GM12875 (cell line): ENCODE measurements around the gene CCDC116.
A peak's percentile ranks its signal among the peaks of the same experiment; 100 is the strongest.
"Not testable (repeated sequence)": the region's sequence is repeated elsewhere in the genome, so short reads cannot be mapped to it uniquely, and the experiment has no call there.

ENCODE experiments used
- H3K4me3 ChIP-seq: one replicate; pipeline ENCODE4 v1.5.1; 2011; ENCODE audit warnings: low read depth, low read length, control low read depth
- TF ChIP-seq, protein P1 (sequence below): IDR thresholded peaks from 2 replicates; pipeline ENCODE4 v1.5.1; 2011; ENCODE audit warnings: low read depth, mild to moderate bottlenecking, control low read depth, inconsistent platforms, low read length, moderate library complexity, borderline replicate concordance; ENCODE audit not compliant: insufficient read depth

CCDC116 gene

DNA sequence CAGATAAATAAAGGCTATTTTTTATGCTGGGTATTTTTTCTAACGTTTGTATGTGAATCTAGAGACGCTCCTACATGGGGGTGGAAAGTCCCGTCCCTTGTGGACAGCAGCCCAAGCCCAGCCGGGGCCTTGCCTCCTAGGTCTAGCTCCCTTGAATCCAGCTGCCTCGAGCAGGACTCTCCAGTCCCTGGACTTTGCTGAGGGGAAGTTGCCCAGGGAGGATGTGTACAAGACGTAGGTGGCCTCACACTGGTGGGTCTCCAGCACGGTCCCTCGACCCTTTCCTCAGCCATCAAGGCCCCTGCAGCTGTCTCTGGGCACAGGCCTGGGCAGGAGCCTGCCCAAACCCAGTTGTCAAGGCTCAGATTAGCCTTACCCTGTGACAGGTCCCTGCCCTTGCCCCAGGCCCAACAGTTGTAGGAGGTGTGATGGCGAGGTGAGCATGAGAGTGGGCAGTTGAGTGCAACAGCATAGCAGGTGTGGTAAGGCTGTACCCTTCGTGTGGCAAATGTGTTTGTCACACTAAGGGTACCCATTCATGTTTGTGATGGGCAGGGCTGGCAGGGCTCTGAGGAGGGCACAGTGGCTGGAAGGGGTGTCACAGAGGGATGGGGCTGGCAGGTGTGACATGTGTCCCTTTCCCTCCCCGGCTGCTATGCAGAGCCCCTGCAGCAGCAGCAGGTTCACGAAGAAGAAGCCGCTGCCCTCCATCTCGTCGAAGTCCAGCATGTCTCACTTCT lies 3.4 kb downstream of the CCDC116 start:
- H3K4me3 ChIP-seq: no peak overlapping the region
- TF ChIP-seq, protein P1, sequence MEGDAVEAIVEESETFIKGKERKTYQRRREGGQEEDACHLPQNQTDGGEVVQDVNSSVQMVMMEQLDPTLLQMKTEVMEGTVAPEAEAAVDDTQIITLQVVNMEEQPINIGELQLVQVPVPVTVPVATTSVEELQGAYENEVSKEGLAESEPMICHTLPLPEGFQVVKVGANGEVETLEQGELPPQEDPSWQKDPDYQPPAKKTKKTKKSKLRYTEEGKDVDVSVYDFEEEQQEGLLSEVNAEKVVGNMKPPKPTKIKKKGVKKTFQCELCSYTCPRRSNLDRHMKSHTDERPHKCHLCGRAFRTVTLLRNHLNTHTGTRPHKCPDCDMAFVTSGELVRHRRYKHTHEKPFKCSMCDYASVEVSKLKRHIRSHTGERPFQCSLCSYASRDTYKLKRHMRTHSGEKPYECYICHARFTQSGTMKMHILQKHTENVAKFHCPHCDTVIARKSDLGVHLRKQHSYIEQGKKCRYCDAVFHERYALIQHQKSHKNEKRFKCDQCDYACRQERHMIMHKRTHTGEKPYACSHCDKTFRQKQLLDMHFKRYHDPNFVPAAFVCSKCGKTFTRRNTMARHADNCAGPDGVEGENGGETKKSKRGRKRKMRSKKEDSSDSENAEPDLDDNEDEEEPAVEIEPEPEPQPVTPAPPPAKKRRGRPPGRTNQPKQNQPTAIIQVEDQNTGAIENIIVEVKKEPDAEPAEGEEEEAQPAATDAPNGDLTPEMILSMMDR: no peak

- TF ChIP-seq, protein P1: no peak
Observed at GRCh38 chr22:21636629-21637218, 4.2 kb downstream of the CCDC116 start.

DNA sequence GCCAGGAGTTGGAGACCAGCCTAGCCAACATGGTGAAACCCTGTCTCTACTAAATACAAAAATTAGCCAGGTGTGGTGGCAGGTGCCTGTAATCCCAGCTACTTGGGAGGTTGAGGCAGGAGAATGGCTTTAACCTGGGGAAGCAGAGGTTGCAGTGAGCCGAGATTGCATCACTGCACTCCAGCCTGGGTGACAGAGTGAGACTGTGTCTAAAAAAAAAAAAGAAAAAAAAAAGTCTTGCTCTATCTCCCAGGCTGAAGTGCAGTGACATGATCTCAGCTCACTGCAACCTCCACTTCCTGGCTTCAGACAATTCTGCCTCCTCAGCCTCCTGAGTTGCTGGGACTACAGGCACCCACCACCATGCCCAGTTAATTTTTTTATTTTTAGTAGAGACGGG lies 4.9 kb downstream of the CCDC116 start:
- not testable (repeated sequence) for H3K4me3 ChIP-seq

More at GRCh38 chr22:21636629-21637218, 4.2 kb downstream of the CCDC116 start:
- no peak overlapping the region for H3K4me3 ChIP-seq

DNA sequence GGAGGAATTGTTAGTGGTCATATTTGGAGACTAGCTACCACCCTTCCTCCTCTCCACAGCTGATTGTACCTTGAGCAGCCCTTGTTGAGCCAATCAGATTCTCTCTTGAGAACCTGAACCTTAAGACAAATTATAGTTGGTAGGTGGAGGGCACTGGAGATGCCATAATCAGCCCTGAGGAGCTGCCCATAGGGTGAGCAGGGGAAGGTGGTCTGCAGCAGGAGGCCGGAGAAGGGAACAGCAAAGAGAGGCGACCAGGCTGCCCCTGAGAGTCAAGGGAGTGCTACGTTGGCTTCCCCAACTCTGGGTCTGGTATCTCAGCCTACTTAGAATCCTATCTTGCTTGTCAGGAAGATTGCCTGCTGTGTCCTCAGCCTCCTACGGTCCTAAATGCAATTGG lies 6.8 kb downstream of the CCDC116 start:
- TF ChIP-seq, protein P1: no peak
- H3K4me3 ChIP-seq: no peak overlapping the region

DNA sequence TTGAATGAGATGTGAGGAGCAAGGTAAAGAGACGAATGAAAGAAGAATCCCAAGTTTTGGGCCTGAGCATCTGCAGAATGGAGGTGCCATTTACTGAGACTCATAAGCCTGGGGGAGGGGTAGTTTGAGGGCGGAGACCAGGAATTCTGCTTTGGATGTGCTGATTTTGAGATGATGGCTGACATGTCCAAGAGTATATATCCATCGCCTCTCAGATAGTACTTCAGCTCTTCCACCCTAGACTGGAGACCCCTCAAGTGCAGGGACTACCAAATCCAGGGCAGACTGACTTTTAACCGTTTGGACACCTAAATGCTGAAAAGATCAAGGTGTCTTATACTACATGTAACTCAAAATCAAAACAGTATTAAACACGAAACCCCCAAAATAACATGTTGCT lies 8.2 kb downstream of the CCDC116 start:
- TF ChIP-seq, protein P1: no peak
- no peak overlapping the region for H3K4me3 ChIP-seq

GRCh38 chr22:21641417-21641788 lies 8.8 kb downstream of the CCDC116 start:
- H3K4me3 ChIP-seq: peak overlapping the region; percentile 64
- TF ChIP-seq, protein P1: peak; percentile 13; the same call in 1 of the 2 replicates

DNA sequence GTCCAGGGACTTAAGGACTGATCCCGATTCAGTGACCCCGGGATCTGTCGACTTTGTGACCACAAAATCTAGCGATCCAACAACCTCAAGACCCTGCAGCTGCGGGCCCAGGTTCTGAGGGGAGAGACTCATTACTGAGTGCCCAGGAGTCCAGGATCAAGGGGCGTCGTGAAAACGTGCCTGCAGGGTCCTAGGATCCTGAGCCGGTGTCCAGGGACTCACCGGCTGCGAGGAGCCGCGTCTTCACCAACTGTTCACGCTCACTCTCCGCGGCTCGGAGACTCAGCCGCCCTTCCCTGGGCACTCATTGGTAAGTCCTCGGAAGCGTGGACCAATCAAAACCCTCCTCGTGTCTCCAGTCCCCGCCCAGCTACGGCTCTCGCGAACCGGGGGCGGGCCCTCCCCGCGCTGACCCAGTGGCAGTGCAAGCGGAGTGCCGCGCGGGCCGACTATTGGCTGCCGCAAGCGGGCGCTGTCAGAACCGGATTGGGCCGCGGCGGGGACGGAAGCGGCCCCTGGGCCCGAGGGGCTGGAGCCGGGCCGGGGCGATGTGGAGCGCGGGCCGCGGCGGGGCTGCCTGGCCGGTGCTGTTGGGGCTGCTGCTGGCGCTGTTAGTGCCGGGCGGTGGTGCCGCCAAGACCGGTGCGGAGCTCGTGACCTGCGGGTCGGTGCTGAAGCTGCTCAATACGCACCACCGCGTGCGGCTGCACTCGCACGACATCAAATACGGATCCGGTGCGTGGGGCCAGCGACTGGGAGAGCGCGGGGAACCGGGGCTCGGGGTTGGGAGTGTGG lies 9.4 kb downstream of the CCDC116 start, which contains the start of gene SDF2L1:
TSS of gene SDF2L1 (plus strand) at position 514 of the 795 bp plus-strand sequence. CDS start at position 549, 35 bp downstream.
- peak within 1 kb of the TSS; percentile 93 for H3K4me3 ChIP-seq
- TF ChIP-seq, protein P1: no peak
